Bronchial epithelial cell (primary cell): ENCODE results near the gene SRMS. TPM values are rescaled to one million over a fixed set of nuclear protein-coding genes. Genes with fewer than 3 reads are reported as not detected.

Experiments
- DNase-seq: peaks from one replicate; pipeline ENCODE4 v3.0.0-alpha.2; 2010; ENCODE audit warnings: low read depth
- FAIRE-seq: peaks from 2 replicates; lab custom pipeline; 2011; peaks lifted over from hg19 to GRCh38; lab: Jason Lieb, UNC
- H3K27me3 ChIP-seq: 2 replicates; pipeline ENCODE4 v1.5.1; 2011; ENCODE audit warnings: low read length; ENCODE audit not compliant: control insufficient read depth, insufficient read depth
- H3K36me3 ChIP-seq: 2 replicates; pipeline ENCODE4 v1.5.1; 2011; ENCODE audit warnings: low read length; ENCODE audit not compliant: control insufficient read depth, insufficient read depth
- H3K4me3 ChIP-seq: 2 replicates; pipeline ENCODE4 v1.5.1; 2011; ENCODE audit warnings: mild to moderate bottlenecking, low read depth, low read length, control low read depth
- CTCF ChIP-seq: IDR thresholded peaks from 2 replicates; pipeline ENCODE4 v1.5.1; 2011; ENCODE audit warnings: mild to moderate bottlenecking, moderate library complexity, low read length, control low read depth, inconsistent platforms; ENCODE audit not compliant: insufficient read depth, severe bottlenecking
- total RNA-seq: library from RNA; depleted of rRNA; stranded (reverse); fragments of >200 nt; gene quantifications from 2 replicates; pipeline ENCODE4 v1.2.1, GENCODE V29; 2014

The SRMS gene
- total RNA-seq, 1 donor from 2014 or later, result 0.79 TPM

GRCh38 chr20:63591786-63592355 is 44.3 kb upstream of the SRMS start:
- TF ChIP-seq CTCF, result no peak
- DNase-seq (no peak), FAIRE-seq (no peak)
- H3K36me3 ChIP-seq, result peaks cover 25% of the 10 kb centered on the region
- H3K4me3 ChIP-seq, result no peak overlapping the region
- no peaks in the 10 kb centered on the region for H3K27me3 ChIP-seq

- Histone ChIP-seq H3K4me3 (no peak overlapping the region), H3K36me3 (peaks cover 25% of the 10 kb centered on the region), H3K27me3 (no peaks in the 10 kb centered on the region)
- FAIRE-seq, result no peak
- TF ChIP-seq CTCF, result no peak
- DNase-seq, result no peak
These were observed 43.6 kb upstream of the SRMS start for GRCh38 chr20:63591147-63591533.

GRCh38 chr20:63590218-63591146 is 42.9 kb upstream of the SRMS start:
- no peaks in the 10 kb centered on the region for H3K27me3 ChIP-seq
- DNase-seq, result no peak
- FAIRE-seq, result no peak
- peaks cover 23% of the 10 kb centered on the region for H3K36me3 ChIP-seq
- no peak overlapping the region for H3K4me3 ChIP-seq
- TF ChIP-seq CTCF, result no peak

GRCh38 chr20:63589261-63590217 is 42.0 kb upstream of the SRMS start:
- Histone ChIP-seq H3K27me3 (no peaks in the 10 kb centered on the region), H3K4me3 (no peak overlapping the region), H3K36me3 (peaks cover 20% of the 10 kb centered on the region)
- FAIRE-seq, result no peak
- DNase-seq, result no peak
- no peak for TF ChIP-seq CTCF

GRCh38 chr20:63588641-63589041 is 41.1 kb upstream of the SRMS start:
- FAIRE-seq (no peak), DNase-seq (no peak)
- Histone ChIP-seq H3K4me3 (no peak overlapping the region), H3K36me3 (peaks cover 20% of the 10 kb centered on the region), H3K27me3 (no peaks in the 10 kb centered on the region)
- no peak for TF ChIP-seq CTCF
